Superior temporal gyrus (tissue), 1 donor: ENCODE data around the gene CD300LG.
"Not testable (repeated sequence)": the region's sequence is repeated elsewhere in the genome, so short reads cannot be mapped to it uniquely, and the experiment has no call there.

Source experiments
- DNase-seq: peaks from one replicate; pipeline ENCODE4 v3.0.0-alpha.2; 2016; ENCODE audit errors: extremely low spot score

CD300LG gene

GRCh38 chr17:43854498-43854897 lies 7.5 kb downstream of the CD300LG start:
- DNase-seq, result no peak

- DNase-seq, result no peak
Observed at GRCh38 chr17:43855061-43855460, 8.1 kb downstream of the CD300LG start.

GRCh38 chr17:43856141-43856540 lies 9.2 kb downstream of the CD300LG start:
- no peak for DNase-seq

- no peak for DNase-seq
Observed at GRCh38 chr17:43857141-43857540, 10.2 kb downstream of the CD300LG start.

GRCh38 chr17:43857957-43858600 lies 11.1 kb downstream of the CD300LG start:
- no peak for DNase-seq

GRCh38 chr17:43860077-43860725 lies 13.2 kb downstream of the CD300LG start:
- no peak for DNase-seq

- no peak for DNase-seq
Observed at GRCh38 chr17:43860927-43861622, 14.1 kb downstream of the CD300LG start.

GRCh38 chr17:43861960-43862359 lies 15.0 kb downstream of the CD300LG start:
- DNase-seq, result no peak

- DNase-seq, result no peak
Observed at GRCh38 chr17:43864161-43864984, 17.4 kb downstream of the CD300LG start.

- no peak for DNase-seq
Observed at GRCh38 chr17:43868226-43868994, 21.4 kb downstream of the CD300LG start.

- DNase-seq, result not testable (repeated sequence)
Observed at GRCh38 chr17:43869031-43869430, 22.1 kb downstream of the CD300LG start.

GRCh38 chr17:43871946-43872690 lies 25.1 kb downstream of the CD300LG start:
- no peak for DNase-seq

GRCh38 chr17:43873091-43873490 lies 26.1 kb downstream of the CD300LG start:
- DNase-seq, result no peak

- DNase-seq, result no peak
Observed at GRCh38 chr17:43873815-43874214, 26.8 kb downstream of the CD300LG start.

- no peak for DNase-seq
Observed at GRCh38 chr17:43874293-43874692, 27.3 kb downstream of the CD300LG start.

GRCh38 chr17:43875476-43876147 lies 28.6 kb downstream of the CD300LG start:
- DNase-seq, result no peak

GRCh38 chr17:43877031-43877430 lies 30.1 kb downstream of the CD300LG start:
- no peak for DNase-seq

- no peak for DNase-seq
Observed at GRCh38 chr17:43877451-43878155, 30.6 kb downstream of the CD300LG start.
